Erythroblast (primary cell): Measurements from ENCODE around the gene GMDS.

ENCODE experiments used
- GATA1 ChIP-seq: IDR thresholded peaks from 2 replicates; pipeline ENCODE4 v1.6.1; 2011; ENCODE audit warnings: low read depth, mild to moderate bottlenecking, control low read depth, low read length, moderate library complexity
- POLR2A ChIP-seq: IDR thresholded peaks from 2 replicates; pipeline ENCODE4 v1.6.1; 2011; ENCODE audit warnings: mild to moderate bottlenecking, low read length

DNA sequence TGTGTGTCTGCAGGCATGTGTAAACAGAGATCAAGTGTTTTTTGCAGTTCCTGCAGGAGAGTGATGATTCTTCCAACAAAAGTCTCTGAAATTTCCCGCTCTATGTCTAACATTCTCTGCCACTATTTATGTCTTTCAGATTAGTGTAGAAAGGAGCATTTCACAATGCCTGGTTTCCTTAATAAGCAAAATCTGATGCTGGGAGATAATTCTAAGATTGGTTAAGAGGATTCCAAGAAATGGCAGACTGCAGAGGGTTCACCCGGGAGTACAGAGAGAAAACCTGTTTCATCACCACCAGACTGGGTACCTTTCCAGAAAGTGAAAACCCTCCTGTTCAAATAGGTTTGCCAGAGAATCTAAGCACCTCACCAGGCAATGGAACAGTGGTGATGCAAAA lies 573.0 kb downstream of the GMDS start:
- TF ChIP-seq POLR2A (no peak), GATA1 (no peak)
